Measurements from ENCODE around the gene GJB2. TPM values are rescaled to one million over a fixed set of nuclear protein-coding genes. Genes with fewer than 3 reads are reported as not detected.

Gene GJB2
- total RNA-seq, 2 donors from 2014 or later: 0.20 TPM; not detected in 1

- TF ChIP-seq CTCF (IDR thresholded peaks at IDR 0.05): no peak
- H3K27me3 ChIP-seq: no peaks in the 10 kb centered on the region
- H3K27ac ChIP-seq: no peak overlapping the region
- no peak overlapping the region for H3K4me3 ChIP-seq
- no peaks in the 10 kb centered on the region for H3K36me3 ChIP-seq
- H3K9me3 ChIP-seq: no peaks in the 10 kb centered on the region
- DNase-seq (ENCODE audit: low spot score): no peak
- no peaks in the 10 kb centered on the region for H3K4me1 ChIP-seq
Observed at GRCh38 chr13:20219577-20219976, 26.8 kb upstream of the GJB2 start.

GRCh38 chr13:20217168-20217567 lies 24.4 kb upstream of the GJB2 start:
- no peak overlapping the region for H3K4me3 ChIP-seq
- no peaks in the 10 kb centered on the region for H3K27me3 ChIP-seq
- no peak for TF ChIP-seq CTCF (IDR thresholded peaks at IDR 0.05)
- no peaks in the 10 kb centered on the region for H3K4me1 ChIP-seq
- no peak overlapping the region for H3K27ac ChIP-seq
- no peaks in the 10 kb centered on the region for H3K36me3 ChIP-seq
- H3K9me3 ChIP-seq: no peaks in the 10 kb centered on the region
- no peak for DNase-seq (ENCODE audit: low spot score)

GRCh38 chr13:20209948-20210347 lies 17.2 kb upstream of the GJB2 start:
- DNase-seq (ENCODE audit: low spot score): no peak
- H3K27me3 ChIP-seq: no peaks in the 10 kb centered on the region
- H3K4me3 ChIP-seq: no peak overlapping the region
- no peak for TF ChIP-seq CTCF (IDR thresholded peaks at IDR 0.05)
- no peaks in the 10 kb centered on the region for H3K4me1 ChIP-seq
- no peaks in the 10 kb centered on the region for H3K9me3 ChIP-seq
- no peak overlapping the region for H3K27ac ChIP-seq
- H3K36me3 ChIP-seq: no peaks in the 10 kb centered on the region

GRCh38 chr13:20206698-20207235 lies 14.0 kb upstream of the GJB2 start:
- H3K36me3 ChIP-seq: no peaks in the 10 kb centered on the region
- TF ChIP-seq CTCF (IDR thresholded peaks at IDR 0.05): no peak

GRCh38 chr13:20206065-20206697 lies 13.4 kb upstream of the GJB2 start:
- Histone ChIP-seq H3K36me3 (no peaks in the 10 kb centered on the region), H3K27me3 (no peaks in the 10 kb centered on the region)
- DNase-seq (ENCODE audit: low spot score): no peak

More at GRCh38 chr13:20206698-20207235, 14.0 kb upstream of the GJB2 start:
- Histone ChIP-seq H3K27me3 (no peaks in the 10 kb centered on the region), H3K4me1 (no peaks in the 10 kb centered on the region), H3K27ac (no peak overlapping the region), H3K9me3 (peaks cover 0 to 3% of the 10 kb centered on the region in 2 donors), H3K4me3 (no peak overlapping the region)
- DNase-seq (ENCODE audit: low spot score): no peak

More at GRCh38 chr13:20206065-20206697, 13.4 kb upstream of the GJB2 start:
- Histone ChIP-seq H3K4me1 (no peaks in the 10 kb centered on the region), H3K4me3 (no peak overlapping the region), H3K9me3 (peaks cover 0 to 9% of the 10 kb centered on the region in 2 donors), H3K27ac (no peak overlapping the region)
- TF ChIP-seq CTCF (IDR thresholded peaks at IDR 0.05): no peak
